Panc1 (cell line): ENCODE data around the gene ITGBL1. TPM values are rescaled to one million over a fixed set of nuclear protein-coding genes. Genes with fewer than 3 reads are reported as not detected.

ENCODE experiments used
- ATAC-seq: fragments of 200-7000 bp; cut with Tn5 transposase; 2 replicates; pipeline ENCODE4 v1.9.1; 2020; ENCODE audit warnings: mild to moderate bottlenecking, moderate library complexity
- BruUV-seq: library from RNA; stranded (reverse); fragments of 400-500 nt; replicated peaks from 2 replicates; lab custom pipeline; 2021; lab: Mats Ljungman, UMichigan
- CTCF ChIA-PET: fragments of 300-600 bp; sonication (Branson Sonifier 250); formaldehyde crosslinking; loops from one replicate; lab custom pipeline; 2022; ENCODE audit warnings: antibody characterized with exemption; lab: Charles Lee
- POLR2A ChIA-PET: fragments of 300-600 bp; sonication (Branson Sonifier 250); formaldehyde crosslinking; loops from one replicate; lab custom pipeline; 2022; ENCODE audit warnings: antibody characterized with exemption; lab: Charles Lee
- DNase-seq: peaks from one replicate; pipeline ENCODE4 v3.0.0-alpha.2; 2010; ENCODE audit warnings: low read depth, low spot score
- H3K27ac ChIP-seq: 2 replicates; pipeline ENCODE4 v1.5.1; 2011; ENCODE audit warnings: mild to moderate bottlenecking, low read length, inconsistent platforms
- H3K27me3 ChIP-seq: fragments of 200-500 bp; sonication (Bioruptor generic); 2 replicates; pipeline ENCODE4 v1.6.0; 2014; ENCODE audit warnings: low read length, inconsistent platforms; ENCODE audit not compliant: control insufficient read depth, insufficient read depth
- H3K36me3 ChIP-seq: fragments of 200-500 bp; sonication (Bioruptor generic); 2 replicates; pipeline ENCODE4 v1.5.1; 2014; ENCODE audit warnings: inconsistent platforms, mild to moderate bottlenecking, low read length, moderate library complexity; ENCODE audit not compliant: control insufficient read depth, insufficient read depth
- H3K4me1 ChIP-seq: 2 replicates; pipeline ENCODE4 v1.5.1; 2011; ENCODE audit warnings: inconsistent platforms, mild to moderate bottlenecking, low read length, moderate library complexity; ENCODE audit not compliant: control insufficient read depth, insufficient read depth
- H3K4me3 ChIP-seq, 2 experiments: 2 replicates each; pipeline ENCODE4 v1.5.1; 2011 to 2012; ENCODE audit warnings: low read depth in 2 of 2, low read length in 2 of 2, mild to moderate bottlenecking in 2 of 2, inconsistent platforms in 1 of 2, moderate library complexity in 1 of 2
- H3K9me3 ChIP-seq: fragments of 200-500 bp; sonication (Bioruptor generic); 2 replicates; pipeline ENCODE4 v1.5.1; 2014; ENCODE audit warnings: low read depth, mild to moderate bottlenecking, inconsistent platforms, low read length, moderate library complexity; ENCODE audit not compliant: control insufficient read depth, insufficient read depth
- POLR2AphosphoS5 ChIP-seq: IDR thresholded peaks from 2 replicates; pipeline ENCODE4 v1.6.1; 2012; ENCODE audit warnings: mild to moderate bottlenecking, low read depth, low read length, moderate library complexity
- REST ChIP-seq, 2 experiments: IDR thresholded peaks; 2 replicates each; pipeline ENCODE4 v1.6.1; 2011 to 2012; ENCODE audit warnings: low read depth in 2 of 2, control low read depth in 1 of 2, low read length in 1 of 2, mild to moderate bottlenecking in 1 of 2, moderate library complexity in 1 of 2; ENCODE audit not compliant: insufficient read depth in 1 of 2
- SIN3A ChIP-seq: IDR thresholded peaks from 2 replicates; pipeline ENCODE4 v1.6.1; 2012; ENCODE audit warnings: low read depth, mild to moderate bottlenecking, low read length, moderate library complexity, borderline replicate concordance; ENCODE audit not compliant: insufficient read depth
- TCF7L2 ChIP-seq: IDR thresholded peaks from 2 replicates; pipeline ENCODE4 v1.6.1; 2011; ENCODE audit warnings: mild to moderate bottlenecking, low read depth, low read length, inconsistent platforms
- in situ Hi-C: cut with HindIII; loops from 2 replicates; pipeline ENCODE4 v1.10.0; 2016; ENCODE audit warnings: low sequenced_read_pairs, low pct_unique_long_range_greater_than_20kb
- intact Hi-C: fragments of 100-400 bp; cut with micrococcal nuclease; formaldehyde crosslinking; loops from one replicate; pipeline ENCODE4 v1.10.0; 2022; ENCODE audit not compliant: unreplicated experiment
- total RNA-seq: library from RNA; stranded (reverse); gene quantifications from one replicate; pipeline ENCODE4 v1.2.1, GENCODE V29; 2021; ENCODE audit not compliant: unreplicated experiment
- TF ChIP-seq, protein P1 (sequence below): fragments of 450-650 bp; IDR thresholded peaks from 2 replicates; pipeline ENCODE4 v1.5.1; 2017; ENCODE audit warnings: mild to moderate bottlenecking

The ITGBL1 gene
- total RNA-seq, 1 experiment from 2014 or later: 14.3 TPM

DNA sequence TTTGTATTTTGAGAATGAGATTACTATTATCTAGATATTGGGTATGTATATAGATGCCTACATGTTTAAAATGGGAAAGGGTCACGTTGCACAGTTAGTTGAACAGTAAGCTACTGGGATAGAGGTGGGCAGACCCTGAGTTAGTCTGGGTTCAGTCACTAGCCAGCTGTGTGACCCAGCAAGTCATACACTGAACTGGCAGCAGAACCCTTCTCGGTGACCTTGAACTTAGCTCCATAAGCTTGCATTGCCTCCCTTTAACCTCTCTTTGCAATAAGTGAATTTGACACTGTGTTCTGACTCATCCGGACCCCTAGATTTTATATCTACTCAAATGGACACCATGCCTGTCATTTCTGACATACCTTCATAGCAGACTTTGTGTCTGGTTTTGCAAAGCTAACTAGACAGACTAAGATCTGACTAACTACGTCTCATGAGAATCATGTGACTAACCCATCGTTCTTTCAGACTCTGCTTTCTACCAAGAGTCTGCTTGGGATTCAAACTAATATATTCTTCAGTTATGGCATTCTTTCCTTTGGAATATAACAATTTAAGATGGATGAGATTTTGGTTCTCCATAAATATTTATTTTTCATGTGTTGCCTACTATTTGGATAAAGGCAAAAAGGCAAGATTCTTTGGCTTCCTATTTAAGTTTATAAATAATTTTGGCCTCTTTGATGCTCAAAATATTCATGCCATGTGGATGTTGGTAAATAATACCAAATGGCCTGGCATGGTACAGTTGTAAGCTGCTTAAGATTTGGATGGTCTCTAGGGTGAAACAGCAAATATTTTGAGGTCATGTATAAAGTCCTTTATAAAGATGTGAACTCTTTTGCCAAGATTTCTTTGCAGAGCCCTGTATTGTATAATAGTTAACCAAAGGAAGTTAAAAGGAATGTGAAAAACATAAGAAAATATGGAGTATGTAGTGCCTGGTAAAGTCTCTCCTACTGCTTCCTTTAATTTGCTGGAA lies 159.3 kb downstream of the ITGBL1 start:
- no peak overlapping the region for H3K27ac ChIP-seq
- H3K36me3 ChIP-seq: no peaks in the 10 kb centered on the region
- DNase-seq (no peak), ATAC-seq (no peak)
- H3K9me3 ChIP-seq: no peaks in the 10 kb centered on the region
- ChIA-PET POLR2A (no interaction called here), CTCF (no interaction called here)
- no peaks in the 10 kb centered on the region for H3K27me3 ChIP-seq
- intact Hi-C loops: no loop called here
- TF ChIP-seq TCF7L2 (no peak), REST (IDR thresholded peaks at IDR 0.05; ENCODE audit: insufficient read depth in 1 of 2, low read depth in 2 of 2, low read length in 1 of 2) (no peak)
- no peak overlapping the region for H3K4me3 ChIP-seq
- H3K4me1 ChIP-seq: no peaks in the 10 kb centered on the region
- in situ Hi-C loops: no loop called here
- BruUV-seq: no TSS peak

DNA sequence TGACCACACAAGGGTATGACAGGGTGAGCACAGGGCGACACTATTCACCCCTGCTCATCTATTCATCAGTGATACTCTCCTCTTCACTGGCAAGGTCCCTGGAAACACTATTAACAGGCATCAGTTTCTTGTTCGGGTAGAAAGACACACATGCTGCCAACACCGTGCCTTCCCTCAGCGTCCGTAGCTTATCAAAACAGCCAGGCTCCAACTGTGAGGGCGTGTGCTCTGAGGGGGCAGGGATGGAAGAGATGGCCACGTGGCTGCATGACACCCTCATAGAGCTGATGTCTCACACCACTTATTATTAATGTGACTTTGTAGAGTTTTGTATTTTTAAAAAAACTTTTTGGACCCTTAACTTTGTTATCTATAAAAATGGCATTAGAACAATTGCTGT lies 160.3 kb downstream of the ITGBL1 start:
- BruUV-seq: no TSS peak
- no peaks in the 10 kb centered on the region for H3K36me3 ChIP-seq
- intact Hi-C loops: no loop called here
- POLR2A ChIA-PET: no interaction called here
- H3K27me3 ChIP-seq: no peaks in the 10 kb centered on the region
- H3K27ac ChIP-seq: no peak overlapping the region
- no peak overlapping the region for H3K4me3 ChIP-seq
- in situ Hi-C loops: no loop called here
- ATAC-seq (no peak), DNase-seq (no peak)
- H3K9me3 ChIP-seq: no peaks in the 10 kb centered on the region
- TF ChIP-seq SIN3A: no peak
- no peaks in the 10 kb centered on the region for H3K4me1 ChIP-seq
- CTCF ChIA-PET: no interaction called here

- BruUV-seq: no TSS peak
- H3K36me3 ChIP-seq: no peaks in the 10 kb centered on the region
- CTCF ChIA-PET: no interaction called here
These were observed 162.0 kb downstream of the ITGBL1 start for GRCh38 chr13:101614491-101614890.

More at GRCh38 chr13:101614491-101614890, 162.0 kb downstream of the ITGBL1 start:
- intact Hi-C loops: no loop called here
- in situ Hi-C loops: no loop called here
- ATAC-seq (no peak), DNase-seq (no peak)
- Histone ChIP-seq H3K4me3 (no peak overlapping the region), H3K27ac (no peak overlapping the region), H3K27me3 (no peaks in the 10 kb centered on the region), H3K9me3 (no peaks in the 10 kb centered on the region), H3K4me1 (no peaks in the 10 kb centered on the region)
- POLR2A ChIA-PET: no interaction called here
- TF ChIP-seq, protein P1, sequence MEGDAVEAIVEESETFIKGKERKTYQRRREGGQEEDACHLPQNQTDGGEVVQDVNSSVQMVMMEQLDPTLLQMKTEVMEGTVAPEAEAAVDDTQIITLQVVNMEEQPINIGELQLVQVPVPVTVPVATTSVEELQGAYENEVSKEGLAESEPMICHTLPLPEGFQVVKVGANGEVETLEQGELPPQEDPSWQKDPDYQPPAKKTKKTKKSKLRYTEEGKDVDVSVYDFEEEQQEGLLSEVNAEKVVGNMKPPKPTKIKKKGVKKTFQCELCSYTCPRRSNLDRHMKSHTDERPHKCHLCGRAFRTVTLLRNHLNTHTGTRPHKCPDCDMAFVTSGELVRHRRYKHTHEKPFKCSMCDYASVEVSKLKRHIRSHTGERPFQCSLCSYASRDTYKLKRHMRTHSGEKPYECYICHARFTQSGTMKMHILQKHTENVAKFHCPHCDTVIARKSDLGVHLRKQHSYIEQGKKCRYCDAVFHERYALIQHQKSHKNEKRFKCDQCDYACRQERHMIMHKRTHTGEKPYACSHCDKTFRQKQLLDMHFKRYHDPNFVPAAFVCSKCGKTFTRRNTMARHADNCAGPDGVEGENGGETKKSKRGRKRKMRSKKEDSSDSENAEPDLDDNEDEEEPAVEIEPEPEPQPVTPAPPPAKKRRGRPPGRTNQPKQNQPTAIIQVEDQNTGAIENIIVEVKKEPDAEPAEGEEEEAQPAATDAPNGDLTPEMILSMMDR: no peak
- TF ChIP-seq SIN3A (no peak), TCF7L2 (no peak), POLR2AphosphoS5 (no peak), REST (IDR thresholded peaks at IDR 0.05; ENCODE audit: insufficient read depth in 1 of 2, low read depth in 2 of 2, low read length in 1 of 2) (no peak)
